HCT116 (cell line): ENCODE measurements around the gene TPP1. TPM values are rescaled to one million over a fixed set of nuclear protein-coding genes. Genes with fewer than 3 reads are reported as not detected.

ENCODE experiments used
- ATAC-seq: fragments of 200-7000 bp; cut with Tn5 transposase; 2 replicates; pipeline ENCODE4 v1.9.1; 2020; ENCODE audit warnings: mild to moderate bottlenecking, moderate library complexity
- BruUV-seq: library from RNA; stranded (reverse); fragments of 400-500 nt; replicated peaks from 2 replicates; lab custom pipeline; 2021; lab: Mats Ljungman, UMichigan
- CTCF ChIA-PET: fragments of 300-600 bp; sonication (Branson Sonifier 250); formaldehyde crosslinking; loops from one replicate; lab custom pipeline; 2021; ENCODE audit warnings: antibody characterized with exemption; lab: Charles Lee
- POLR2A ChIA-PET: fragments of 300-600, 350-600 bp; sonication (Branson Sonifier 250); formaldehyde crosslinking; loops from one replicate; lab custom pipeline; 2021; ENCODE audit warnings: antibody characterized with exemption; lab: Charles Lee
- RAD21 ChIA-PET, 2 experiments: fragments of 300-600 bp; sonication (Branson Sonifier 250); formaldehyde crosslinking; loops; one replicate each; lab custom pipeline; 2023; ENCODE audit warnings: low total read pairs in 2 of 2; ENCODE audit not compliant: uncharacterized antibody in 2 of 2, unreplicated experiment in 2 of 2, low non-redundant PET in 1 of 2; lab: Charles Lee
- DNase-seq: peaks from one replicate; pipeline ENCODE4 v3.0.0-alpha.2; 2010; ENCODE audit warnings: low read depth, low spot score
- H2AFZ ChIP-seq: fragments of 200-600 bp; shearing (Covaris generic), sonication (generic); 2 replicates; pipeline ENCODE4 v1.6.1; 2017; ENCODE audit warnings: low read depth, mixed run types, mixed read lengths, antibody characterized with exemption, low read length; ENCODE audit not compliant: poor library complexity, severe bottlenecking
- H3K27ac ChIP-seq: 2 replicates; pipeline ENCODE4 v1.5.1; 2012; ENCODE audit warnings: low read depth, low read length
- H3K27me3 ChIP-seq: fragments of 200-600 bp; sonication (generic); 2 replicates; pipeline ENCODE4 v1.6.1; 2016; ENCODE audit warnings: mixed run types, low read length, mixed read lengths; ENCODE audit not compliant: insufficient read depth
- H3K36me3 ChIP-seq, 2 experiments: fragments of 200-500 bp in 1 of 2; fragments of 200-600 bp in 1 of 2; sonication (Bioruptor generic) in 1 of 2; sonication (generic) in 1 of 2; 2 replicates each; pipeline versions ENCODE4 v1.5.1 to v1.6.1; 2014 to 2016; ENCODE audit warnings: low read length in 2 of 2, inconsistent platforms in 1 of 2, mixed read lengths in 1 of 2, mixed run types in 1 of 2; ENCODE audit not compliant: insufficient read depth in 2 of 2, control insufficient read depth in 1 of 2
- H3K4me1 ChIP-seq, 2 experiments: fragments of 200-600 bp in 1 of 2; sonication (generic) in 1 of 2; 2 replicates each; pipeline versions ENCODE4 v1.5.1 to v1.6.1; 2012 to 2017; ENCODE audit warnings: low read length in 2 of 2, inconsistent platforms in 1 of 2, mild to moderate bottlenecking in 1 of 2, mixed read lengths in 1 of 2, mixed run types in 1 of 2, moderate library complexity in 1 of 2; ENCODE audit not compliant: insufficient read depth in 2 of 2, control insufficient read depth in 1 of 2
- H3K4me2 ChIP-seq: fragments of 200-600 bp; sonication (generic); 2 replicates; pipeline ENCODE4 v1.6.1; 2017; ENCODE audit warnings: mixed run types, low read length, mixed read lengths
- H3K4me3 ChIP-seq, 2 experiments: fragments of 200-600 bp in 1 of 2; sonication (generic) in 1 of 2; replicated peaks in 1 of 2; 2 replicates each; pipeline ENCODE4 v1.5.1; 2011 to 2016; ENCODE audit warnings: low read length in 2 of 2, control low read depth in 1 of 2, low read depth in 1 of 2, mild to moderate bottlenecking in 1 of 2, mixed read lengths in 1 of 2, mixed run types in 1 of 2
- H3K79me2 ChIP-seq: fragments of 200-600 bp; sonication (generic); 2 replicates; pipeline ENCODE4 v1.6.1; 2017; ENCODE audit warnings: mild to moderate bottlenecking, mixed run types, low read length, moderate library complexity, mixed read lengths; ENCODE audit not compliant: insufficient read depth
- H3K9ac ChIP-seq: fragments of 200-600 bp; sonication (generic); 2 replicates; pipeline ENCODE4 v1.6.1; 2016; ENCODE audit warnings: low read length, mixed read lengths
- H3K9me2 ChIP-seq: fragments of 200-600 bp; sonication (generic), shearing (Covaris generic); 2 replicates; pipeline ENCODE4 v1.6.1; 2017; ENCODE audit warnings: mixed run types, mild to moderate bottlenecking, moderate library complexity; ENCODE audit not compliant: insufficient read depth
- H3K9me3 ChIP-seq, 2 experiments: fragments of 200-500 bp in 1 of 2; fragments of 200-600 bp in 1 of 2; sonication (Bioruptor generic) in 1 of 2; sonication (generic) in 1 of 2; 2 replicates each; pipeline ENCODE4 v1.6.1; 2014 to 2017; ENCODE audit warnings: low read length in 2 of 2, mixed read lengths in 2 of 2, inconsistent platforms in 1 of 2, low read depth in 1 of 2, mild to moderate bottlenecking in 1 of 2, mixed run types in 1 of 2, moderate library complexity in 1 of 2; ENCODE audit not compliant: control insufficient read depth in 1 of 2, insufficient read depth in 1 of 2
- H4K20me1 ChIP-seq: fragments of 200-600 bp; sonication (generic), shearing (Covaris generic); 2 replicates; pipeline ENCODE4 v1.6.1; 2017; ENCODE audit warnings: mixed run types, mild to moderate bottlenecking, moderate library complexity; ENCODE audit not compliant: insufficient read depth
- CBX3 ChIP-seq: IDR thresholded peaks from 2 replicates; pipeline ENCODE4 v1.6.1; 2012; ENCODE audit warnings: low read depth
- CEBPB ChIP-seq: IDR thresholded peaks from 2 replicates; pipeline ENCODE4 v1.6.1; 2012; ENCODE audit warnings: low read depth
- EGR1 ChIP-seq: IDR thresholded peaks from 2 replicates; pipeline ENCODE4 v1.6.1; 2012; ENCODE audit warnings: low read depth
- EZH2phosphoT487 ChIP-seq: fragments of 200-600 bp; IDR thresholded peaks from 2 replicates; pipeline ENCODE4 v1.6.1; 2018; ENCODE audit warnings: antibody characterized with exemption, borderline replicate concordance
- JUND ChIP-seq: IDR thresholded peaks from 2 replicates; pipeline ENCODE4 v1.6.1; 2012
- POLR2A ChIP-seq: IDR thresholded peaks from 2 replicates; pipeline ENCODE4 v1.7.0; 2011; ENCODE audit warnings: borderline replicate concordance; ENCODE audit not compliant: insufficient read depth, insufficient read length; ENCODE audit errors: extremely low read depth
- POLR2AphosphoS5 ChIP-seq: IDR thresholded peaks from 2 replicates; pipeline ENCODE4 v1.6.1; 2011; ENCODE audit warnings: mild to moderate bottlenecking, low read depth, low read length, moderate library complexity
- RAD21 ChIP-seq: IDR thresholded peaks from 2 replicates; pipeline ENCODE4 v1.6.1; 2012; ENCODE audit warnings: low read depth, mild to moderate bottlenecking
- SP1 ChIP-seq: IDR thresholded peaks from 2 replicates; pipeline ENCODE4 v1.6.1; 2012; ENCODE audit warnings: low read depth
- TCF7L2 ChIP-seq: IDR thresholded peaks from 2 replicates; pipeline ENCODE4 v1.7.0; 2011; ENCODE audit warnings: borderline replicate concordance, inconsistent platforms; ENCODE audit not compliant: insufficient read depth, insufficient read length; ENCODE audit errors: extremely low read depth
- ZFX ChIP-seq: fragments of 450-650 bp; IDR thresholded peaks from 2 replicates; pipeline ENCODE4 v1.6.1; 2017
- intact Hi-C: fragments of 100-400 bp; cut with micrococcal nuclease; formaldehyde crosslinking; loops from 2 replicates; pipeline ENCODE4 v1.10.0; 2022
- total RNA-seq: library from RNA; stranded (reverse); gene quantifications from one replicate; pipeline ENCODE4 v1.2.1, GENCODE V29; 2021; ENCODE audit not compliant: unreplicated experiment
- TF ChIP-seq, protein P1 (sequence below): IDR thresholded peaks from 2 replicates; pipeline ENCODE4 v1.6.1; 2012; ENCODE audit warnings: low read depth
- TF ChIP-seq, protein P2 (sequence below): IDR thresholded peaks from 2 replicates; pipeline ENCODE4 v1.6.1; 2011; ENCODE audit warnings: mild to moderate bottlenecking, low read length, moderate library complexity; ENCODE audit not compliant: insufficient replicate concordance; ENCODE audit errors: extremely low read depth
- TF ChIP-seq, protein P3 (sequence below): IDR thresholded peaks from 2 replicates; pipeline ENCODE4 v1.6.1; 2012

TPP1 gene
- total RNA-seq, 1 experiment from 2014 or later: 44.7 TPM

DNA sequence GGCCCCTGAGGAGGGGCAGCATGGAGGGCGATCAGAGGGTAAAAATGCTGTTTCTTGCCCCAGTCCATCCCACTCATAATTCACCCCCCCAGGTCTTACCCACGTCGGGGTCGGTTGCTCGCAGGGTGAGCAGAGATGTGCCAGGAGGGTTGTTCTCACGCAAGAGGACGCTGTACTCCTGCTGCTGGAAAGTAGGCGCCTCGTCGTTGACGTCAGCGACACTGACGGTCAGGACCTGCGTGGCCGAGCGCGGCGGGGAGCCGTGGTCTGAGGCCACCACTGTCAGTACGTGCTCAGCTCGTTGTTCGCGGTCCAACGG is 10.3 kb upstream of the TPP1 start:
- H3K4me1 ChIP-seq: no peaks in the 10 kb centered on the region
- no peak overlapping the region for H3K4me2 ChIP-seq
- no peak for DNase-seq
- no peaks in the 10 kb centered on the region for H3K9me2 ChIP-seq
- H3K79me2 ChIP-seq: no peaks in the 10 kb centered on the region
- no peaks in the 10 kb centered on the region for H3K27me3 ChIP-seq
- BruUV-seq: no TSS peak
- ChIA-PET RAD21 (no interaction called here), CTCF (no interaction called here), POLR2A (no interaction called here)
- no peak overlapping the region for H3K27ac ChIP-seq
- no peak for TF ChIP-seq EGR1
- no peak for TF ChIP-seq CEBPB
- TF ChIP-seq, protein P1, sequence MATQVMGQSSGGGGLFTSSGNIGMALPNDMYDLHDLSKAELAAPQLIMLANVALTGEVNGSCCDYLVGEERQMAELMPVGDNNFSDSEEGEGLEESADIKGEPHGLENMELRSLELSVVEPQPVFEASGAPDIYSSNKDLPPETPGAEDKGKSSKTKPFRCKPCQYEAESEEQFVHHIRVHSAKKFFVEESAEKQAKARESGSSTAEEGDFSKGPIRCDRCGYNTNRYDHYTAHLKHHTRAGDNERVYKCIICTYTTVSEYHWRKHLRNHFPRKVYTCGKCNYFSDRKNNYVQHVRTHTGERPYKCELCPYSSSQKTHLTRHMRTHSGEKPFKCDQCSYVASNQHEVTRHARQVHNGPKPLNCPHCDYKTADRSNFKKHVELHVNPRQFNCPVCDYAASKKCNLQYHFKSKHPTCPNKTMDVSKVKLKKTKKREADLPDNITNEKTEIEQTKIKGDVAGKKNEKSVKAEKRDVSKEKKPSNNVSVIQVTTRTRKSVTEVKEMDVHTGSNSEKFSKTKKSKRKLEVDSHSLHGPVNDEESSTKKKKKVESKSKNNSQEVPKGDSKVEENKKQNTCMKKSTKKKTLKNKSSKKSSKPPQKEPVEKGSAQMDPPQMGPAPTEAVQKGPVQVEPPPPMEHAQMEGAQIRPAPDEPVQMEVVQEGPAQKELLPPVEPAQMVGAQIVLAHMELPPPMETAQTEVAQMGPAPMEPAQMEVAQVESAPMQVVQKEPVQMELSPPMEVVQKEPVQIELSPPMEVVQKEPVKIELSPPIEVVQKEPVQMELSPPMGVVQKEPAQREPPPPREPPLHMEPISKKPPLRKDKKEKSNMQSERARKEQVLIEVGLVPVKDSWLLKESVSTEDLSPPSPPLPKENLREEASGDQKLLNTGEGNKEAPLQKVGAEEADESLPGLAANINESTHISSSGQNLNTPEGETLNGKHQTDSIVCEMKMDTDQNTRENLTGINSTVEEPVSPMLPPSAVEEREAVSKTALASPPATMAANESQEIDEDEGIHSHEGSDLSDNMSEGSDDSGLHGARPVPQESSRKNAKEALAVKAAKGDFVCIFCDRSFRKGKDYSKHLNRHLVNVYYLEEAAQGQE: no peak
- TF ChIP-seq SP1: no peak
- no peak for TF ChIP-seq EZH2phosphoT487
- TF ChIP-seq, protein P2, sequence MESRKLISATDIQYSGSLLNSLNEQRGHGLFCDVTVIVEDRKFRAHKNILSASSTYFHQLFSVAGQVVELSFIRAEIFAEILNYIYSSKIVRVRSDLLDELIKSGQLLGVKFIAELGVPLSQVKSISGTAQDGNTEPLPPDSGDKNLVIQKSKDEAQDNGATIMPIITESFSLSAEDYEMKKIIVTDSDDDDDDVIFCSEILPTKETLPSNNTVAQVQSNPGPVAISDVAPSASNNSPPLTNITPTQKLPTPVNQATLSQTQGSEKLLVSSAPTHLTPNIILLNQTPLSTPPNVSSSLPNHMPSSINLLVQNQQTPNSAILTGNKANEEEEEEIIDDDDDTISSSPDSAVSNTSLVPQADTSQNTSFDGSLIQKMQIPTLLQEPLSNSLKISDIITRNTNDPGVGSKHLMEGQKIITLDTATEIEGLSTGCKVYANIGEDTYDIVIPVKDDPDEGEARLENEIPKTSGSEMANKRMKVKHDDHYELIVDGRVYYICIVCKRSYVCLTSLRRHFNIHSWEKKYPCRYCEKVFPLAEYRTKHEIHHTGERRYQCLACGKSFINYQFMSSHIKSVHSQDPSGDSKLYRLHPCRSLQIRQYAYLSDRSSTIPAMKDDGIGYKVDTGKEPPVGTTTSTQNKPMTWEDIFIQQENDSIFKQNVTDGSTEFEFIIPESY: no peak
- no peak for TF ChIP-seq JUND
- no peak for TF ChIP-seq POLR2AphosphoS5
- no peak for TF ChIP-seq TCF7L2
- no peak for TF ChIP-seq POLR2A
- TF ChIP-seq CBX3: no peak
- TF ChIP-seq, protein P3, sequence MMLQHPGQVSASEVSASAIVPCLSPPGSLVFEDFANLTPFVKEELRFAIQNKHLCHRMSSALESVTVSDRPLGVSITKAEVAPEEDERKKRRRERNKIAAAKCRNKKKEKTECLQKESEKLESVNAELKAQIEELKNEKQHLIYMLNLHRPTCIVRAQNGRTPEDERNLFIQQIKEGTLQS: no peak
- no peak for TF ChIP-seq ZFX
- no peak for TF ChIP-seq RAD21
- ATAC-seq: no peak
- H3K9me3 ChIP-seq: no peaks in the 10 kb centered on the region
- H2AFZ ChIP-seq: no peak overlapping the region
- no peak overlapping the region for H3K9ac ChIP-seq
- no peak overlapping the region for H3K4me3 ChIP-seq
- no peaks in the 10 kb centered on the region for H3K36me3 ChIP-seq
- no peaks in the 10 kb centered on the region for H4K20me1 ChIP-seq
- intact Hi-C loops: no loop called here
